Activated CD4-positive, alpha-beta memory T cell treated with anti-CD3 and anti-CD28 coated beads, Interleukin-2, amount 10 ng/mL, durations not matched to agents 7 days and 5 days (primary cell): ENCODE results near the gene TSACC. TPM values are rescaled to one million over a fixed set of nuclear protein-coding genes. Genes with fewer than 3 reads are reported as not detected.

Experiments
- CTCF ChIA-PET: fragments of 350-600 bp; sonication (Branson Sonifier 250); formaldehyde crosslinking; loops from one replicate; lab custom pipeline; 2021; ENCODE audit warnings: antibody characterized with exemption, inconsistent platforms; lab: Charles Lee
- POLR2A ChIA-PET: fragments of 350-600 bp; sonication (Branson Sonifier 250); formaldehyde crosslinking; loops from one replicate; lab custom pipeline; 2021; ENCODE audit warnings: antibody characterized with exemption; lab: Charles Lee
- DNase-seq: peaks from one replicate; pipeline ENCODE4 v3.0.0-alpha.2; 2020
- H3K27ac Mint-ChIP-seq: one replicate; pipeline ENCODE4 v1.8.0; 2021; ENCODE audit warnings: mild to moderate bottlenecking, mixed read lengths
- H3K27me3 Mint-ChIP-seq: one replicate; pipeline ENCODE4 v1.8.0; 2021; ENCODE audit warnings: mixed read lengths
- H3K36me3 Mint-ChIP-seq: one replicate; pipeline ENCODE4 v1.8.0; 2021; ENCODE audit warnings: low read depth, mixed read lengths
- H3K4me1 Mint-ChIP-seq: one replicate; pipeline ENCODE4 v1.8.0; 2021; ENCODE audit warnings: mixed read lengths
- H3K4me3 Mint-ChIP-seq: one replicate; pipeline ENCODE4 v1.8.0; 2021; ENCODE audit warnings: mild to moderate bottlenecking, mixed read lengths
- H3K9me3 Mint-ChIP-seq: one replicate; pipeline ENCODE4 v1.8.0; 2021; ENCODE audit warnings: mixed read lengths
- total RNA-seq, 2 experiments: library from RNA; stranded (reverse); gene quantifications; one replicate each; pipeline ENCODE4 v1.2.3, GENCODE V29; 2021

Gene TSACC
- total RNA-seq, result under 1 TPM in 1 of 2 experiments, not detected in 1; 0.65 TPM

DNA sequence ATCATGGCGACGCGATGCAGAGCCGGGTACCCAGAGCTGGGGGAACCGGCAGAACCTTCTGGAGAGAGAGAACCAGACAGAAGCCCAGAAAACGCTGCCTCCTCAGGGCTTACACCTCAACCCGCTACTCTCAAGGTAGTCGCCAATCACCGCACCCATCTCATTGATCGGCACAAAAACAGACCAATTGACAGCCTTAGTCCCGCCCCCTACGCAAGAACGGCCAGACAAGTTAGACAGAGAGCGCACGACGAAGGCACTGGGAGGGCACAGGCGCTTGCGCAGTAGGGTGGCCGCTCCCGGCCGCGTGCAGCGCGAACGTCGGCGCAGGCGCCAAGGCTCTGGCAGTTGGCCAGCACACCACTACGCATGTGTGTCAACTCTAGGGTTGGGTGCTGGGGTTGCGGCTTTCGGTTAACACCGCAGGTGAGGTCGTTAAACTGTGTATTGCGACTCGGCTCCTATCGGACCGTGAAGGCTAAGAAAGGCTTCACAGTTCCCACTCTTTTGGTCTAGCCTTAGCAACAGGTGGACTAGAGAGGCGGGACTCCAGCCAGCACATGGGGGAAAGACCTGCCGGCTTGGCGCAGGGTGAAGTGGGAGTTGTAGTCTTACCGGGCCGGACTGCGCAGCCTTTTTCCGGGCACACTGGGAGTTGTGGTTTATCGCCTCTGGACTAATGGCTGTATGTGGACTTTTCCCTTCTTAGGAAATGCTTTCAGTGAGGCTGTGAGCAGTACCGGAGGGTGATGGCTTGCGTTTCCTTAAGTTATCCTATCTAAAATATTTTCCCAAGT is at the start of gene TSACC, which contains the start of gene CCT3:
Gene TSACC (plus strand): TSS at position 347 of the 797 bp plus-strand sequence. CDS start 1,232 bp downstream, outside the sequence.
Gene CCT3 (minus strand): TSS at position 113 of the 797 bp plus-strand sequence. CDS start 108 bp downstream, at position 5.
- CTCF ChIA-PET, result interaction anchor here (0.6 to 2.4 kb wide), 8 partner anchors 10 to 242 kb away, joined by 3 to 9 read pairs (median 3); partner anchors contain the start of gene SMG5
- H3K27ac Mint-ChIP-seq, result peak within 1 kb of the TSS; percentile 95
- peak; percentile 99 for DNase-seq
- peak within 1 kb of the TSS; percentile 98 for H3K4me3 Mint-ChIP-seq
- peaks cover 37% of the 10 kb centered on the region for H3K36me3 Mint-ChIP-seq
- peaks cover 39% of the 10 kb centered on the region for H3K4me1 Mint-ChIP-seq
- no peaks in the 10 kb centered on the region for H3K9me3 Mint-ChIP-seq
- POLR2A ChIA-PET, result interaction anchor here (0.8 to 2.0 kb wide), 13 partner anchors 9 to 253 kb away, joined by 3 to 15 read pairs (median 3); partner anchors contain the start of genes NAXE, SLC25A44, SMG5 and TMEM79
- H3K27me3 Mint-ChIP-seq, result peaks cover 2% of the 10 kb centered on the region

DNA sequence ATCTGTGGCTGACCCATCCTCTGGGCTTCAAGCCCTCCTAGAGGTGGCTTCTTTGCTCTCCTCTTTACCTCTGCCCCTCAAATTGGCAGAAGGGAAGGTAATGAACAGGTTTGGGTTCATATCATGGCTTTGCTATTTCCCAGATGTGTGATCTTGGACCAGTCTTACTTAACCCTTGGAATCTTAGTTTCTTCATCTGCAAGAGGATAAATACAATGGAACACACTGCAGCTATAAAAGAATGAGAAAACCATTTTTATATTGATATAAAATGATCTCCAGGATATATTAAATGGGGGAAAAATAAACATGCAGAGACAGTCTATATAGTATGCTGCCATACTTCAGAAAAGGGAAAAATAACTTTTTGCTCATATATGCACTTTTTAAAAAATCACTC is 48.5 kb upstream of the TSACC start:
- H3K4me1 Mint-ChIP-seq, result peaks cover 8% of the 10 kb centered on the region
- H3K4me3 Mint-ChIP-seq, result no peak overlapping the region
- H3K27me3 Mint-ChIP-seq, result no peaks in the 10 kb centered on the region
- POLR2A ChIA-PET, result no interaction called here
- DNase-seq, result no peak
- H3K36me3 Mint-ChIP-seq, result peaks cover 23% of the 10 kb centered on the region
- H3K9me3 Mint-ChIP-seq, result no peaks in the 10 kb centered on the region
- CTCF ChIA-PET, result no interaction called here
- H3K27ac Mint-ChIP-seq, result no peak overlapping the region

DNA sequence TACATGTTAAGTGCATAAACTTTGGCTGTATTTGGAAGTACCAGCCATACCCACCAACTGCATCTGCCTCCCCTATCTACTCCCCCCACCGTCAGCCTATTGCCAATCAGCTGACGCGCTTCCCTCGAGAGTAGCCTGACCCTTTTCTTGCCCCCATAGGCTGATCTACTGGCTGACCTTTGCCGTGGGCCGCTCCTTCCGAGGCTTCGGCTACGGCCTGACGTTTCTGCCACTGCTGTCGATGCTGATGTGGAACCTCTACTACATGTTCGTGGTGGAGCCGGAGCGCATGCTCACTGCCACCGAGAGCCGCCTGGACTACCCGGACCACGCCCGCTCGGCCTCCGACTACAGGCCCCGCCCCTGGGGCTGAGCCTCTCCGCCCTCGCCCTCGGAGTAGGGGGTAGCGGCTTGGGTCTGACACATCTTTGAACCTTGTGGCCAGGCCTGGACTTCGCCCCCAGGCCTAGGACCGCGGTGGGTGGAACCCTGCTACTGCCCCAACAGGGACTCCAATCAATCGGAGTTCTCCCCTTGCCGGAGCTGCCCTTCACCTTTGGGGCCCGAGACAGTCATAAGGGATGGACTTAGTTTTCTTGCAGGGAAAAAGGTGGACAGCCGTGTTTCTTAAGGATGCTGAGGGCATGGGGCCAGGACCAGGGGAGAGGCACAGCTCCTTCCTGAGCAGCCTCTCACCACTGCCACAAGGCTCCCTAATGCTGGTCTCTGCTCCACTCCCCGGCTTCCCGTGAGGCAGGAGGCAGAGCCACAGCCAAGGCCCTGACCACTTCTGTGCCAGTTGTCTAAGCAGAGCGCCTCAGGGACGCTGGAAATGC is 46.9 kb upstream of the TSACC start:
- peaks cover 20% of the 10 kb centered on the region for H3K36me3 Mint-ChIP-seq
- no peak overlapping the region for H3K4me3 Mint-ChIP-seq

GRCh38 chr1:156293098-156293434 is 45.3 kb upstream of the TSACC start:
- ChIA-PET CTCF (no interaction called here), POLR2A (interaction anchor here (3.5 kb wide), 1 partner anchor 10 kb away, joined by 67 read pairs; the partner anchor contains the start of genes SMG5 and TMEM79)
- Mint-ChIP-seq H3K4me1 (peaks cover 19% of the 10 kb centered on the region), H3K27ac (no peak overlapping the region), H3K4me3 (no peak overlapping the region), H3K36me3 (peaks cover 20% of the 10 kb centered on the region), H3K9me3 (no peaks in the 10 kb centered on the region), H3K27me3 (no peaks in the 10 kb centered on the region)
- DNase-seq, result no peak

More for the DNA sequence above, 46.9 kb upstream of the TSACC start:
- ChIA-PET CTCF (no interaction called here), POLR2A (interaction anchor here (0.6 to 1.4 kb wide), 2 partner anchors 8 to 9 kb away, joined by 3 to 5 read pairs; partner anchors contain the start of genes SMG5 and TMEM79)
- no peaks in the 10 kb centered on the region for H3K27me3 Mint-ChIP-seq
- H3K4me1 Mint-ChIP-seq, result peaks cover 19% of the 10 kb centered on the region
- H3K27ac Mint-ChIP-seq, result no peak overlapping the region
- no peak for DNase-seq
- no peaks in the 10 kb centered on the region for H3K9me3 Mint-ChIP-seq

GRCh38 chr1:156293895-156294294 is 44.4 kb upstream of the TSACC start:
- CTCF ChIA-PET, result no interaction called here
- H3K4me3 Mint-ChIP-seq, result no peak overlapping the region
- POLR2A ChIA-PET, result interaction anchor here (0.8 to 3.5 kb wide), 2 partner anchors 11 to 457 kb away, joined by 3 to 67 read pairs; partner anchors contain the start of genes HDGF, SMG5 and TMEM79

DNA sequence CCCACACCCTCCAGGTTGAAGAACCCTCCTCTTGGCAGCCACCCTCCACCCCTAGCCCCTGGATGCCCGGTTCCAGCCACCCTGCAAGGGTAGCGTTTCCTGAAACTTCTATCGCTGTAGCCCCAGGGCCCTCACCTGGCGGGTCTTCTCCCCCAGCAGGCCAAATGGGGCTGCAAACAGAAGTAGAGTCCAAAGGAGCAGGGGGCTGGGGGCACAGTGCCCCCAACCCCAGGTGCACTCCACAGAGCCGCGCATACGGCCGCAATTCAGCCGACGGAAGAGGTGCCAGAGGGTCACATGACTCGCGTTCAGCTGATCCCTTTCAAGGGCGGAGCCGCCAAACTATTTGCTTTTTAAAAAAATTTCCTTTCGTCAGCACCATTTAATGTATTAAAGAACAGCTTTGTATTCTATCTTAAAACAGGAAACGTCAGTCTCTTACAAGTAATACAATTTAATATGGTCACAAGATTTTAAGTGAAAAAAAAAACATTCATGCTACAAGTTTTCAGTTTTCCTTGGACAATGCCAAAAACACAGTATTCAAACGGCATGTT is 42.9 kb upstream of the TSACC start, which contains the start of gene GLMP:
Gene GLMP (minus strand): TSS at position 289 of the 557 bp plus-strand sequence. CDS start 34 bp downstream, at position 255.
- no peaks in the 10 kb centered on the region for H3K9me3 Mint-ChIP-seq
- H3K36me3 Mint-ChIP-seq, result peaks cover 7% of the 10 kb centered on the region
- CTCF ChIA-PET, result interaction anchor here (0.6 to 1.1 kb wide), 2 partner anchors 13 to 22 kb away, joined by 6 to 10 read pairs; partner anchors contain the start of gene SMG5
- H3K4me1 Mint-ChIP-seq, result peaks cover 19% of the 10 kb centered on the region
- no peaks in the 10 kb centered on the region for H3K27me3 Mint-ChIP-seq
- peak within 1 kb of the TSS; percentile 88 for H3K4me3 Mint-ChIP-seq
- DNase-seq, result peak; percentile 74
- peak within 1 kb of the TSS; percentile 77 for H3K27ac Mint-ChIP-seq
- POLR2A ChIA-PET, result interaction anchor here (1.0 to 3.5 kb wide), 4 partner anchors 9 to 16 kb away, joined by 3 to 67 read pairs (median 4); partner anchors contain the start of genes SMG5 and TMEM79

More at GRCh38 chr1:156293895-156294294, 44.4 kb upstream of the TSACC start:
- H3K9me3 Mint-ChIP-seq, result no peaks in the 10 kb centered on the region
- H3K4me1 Mint-ChIP-seq, result peaks cover 19% of the 10 kb centered on the region
- peaks cover 16% of the 10 kb centered on the region for H3K36me3 Mint-ChIP-seq
- H3K27me3 Mint-ChIP-seq, result no peaks in the 10 kb centered on the region
- no peak overlapping the region for H3K27ac Mint-ChIP-seq
- no peak for DNase-seq

- H3K9me3 Mint-ChIP-seq, result no peaks in the 10 kb centered on the region
- H3K4me1 Mint-ChIP-seq, result peaks cover 17% of the 10 kb centered on the region
- no peaks in the 10 kb centered on the region for H3K27me3 Mint-ChIP-seq
- ChIA-PET POLR2A (interaction anchor here (2.2 kb wide), 1 partner anchor 8 kb away, joined by 7 read pairs; no protein-coding TSS in a partner anchor), CTCF (no interaction called here)
- H3K36me3 Mint-ChIP-seq, result no peaks in the 10 kb centered on the region
- H3K4me3 Mint-ChIP-seq, result no peak within 1 kb of the TSS
- H3K27ac Mint-ChIP-seq, result no peak within 1 kb of the TSS
- no peak for DNase-seq
Observed at GRCh38 chr1:156298852-156299357, 39.4 kb upstream of the TSACC start, which contains the start of gene VHLL. TSS of gene VHLL (minus strand) at chr1:156299307. CDS start at chr1:156299189, 118 bp downstream.

GRCh38 chr1:156303241-156303640 is 35.1 kb upstream of the TSACC start:
- Mint-ChIP-seq H3K9me3 (no peaks in the 10 kb centered on the region), H3K4me3 (no peak overlapping the region), H3K27ac (no peak overlapping the region), H3K27me3 (no peaks in the 10 kb centered on the region), H3K36me3 (peaks cover 16% of the 10 kb centered on the region), H3K4me1 (no peaks in the 10 kb centered on the region)
- DNase-seq, result no peak
- ChIA-PET CTCF (interaction anchor here (0.7 to 2.8 kb wide), 4 partner anchors 16 to 239 kb away, joined by 3 to 10 read pairs (median 4); no protein-coding TSS in a partner anchor), POLR2A (interaction anchor here (0.7 kb wide), 1 partner anchor 21 kb away, joined by 3 read pairs; the partner anchor contains the start of gene SMG5)

DNA sequence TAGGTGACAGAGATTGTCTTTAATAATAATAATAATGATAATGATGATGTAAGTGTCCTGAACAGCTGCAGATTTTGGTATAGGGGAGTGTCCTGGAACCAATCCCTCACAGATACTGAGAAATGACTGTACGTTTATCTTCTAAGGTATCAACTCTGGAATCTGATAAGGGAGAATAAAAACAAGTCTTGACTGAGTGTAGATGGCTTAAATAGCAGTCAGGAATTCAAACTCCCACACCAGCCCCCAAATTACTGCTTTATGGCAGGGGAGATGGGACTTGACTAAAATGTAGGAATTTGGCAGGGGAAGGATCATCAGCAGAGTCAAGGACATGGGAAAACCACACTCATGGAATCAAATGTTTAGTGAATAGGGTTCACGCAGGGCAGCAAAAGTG is 33.1 kb upstream of the TSACC start:
- CTCF ChIA-PET, result interaction anchor here (1.2 to 2.8 kb wide), 2 partner anchors 14 to 26 kb away, joined by 3 to 10 read pairs; no protein-coding TSS in a partner anchor
- H3K27ac Mint-ChIP-seq, result no peak overlapping the region
- H3K4me1 Mint-ChIP-seq, result no peaks in the 10 kb centered on the region
- H3K36me3 Mint-ChIP-seq, result peaks cover 29% of the 10 kb centered on the region
- H3K9me3 Mint-ChIP-seq, result no peaks in the 10 kb centered on the region
- no peak overlapping the region for H3K4me3 Mint-ChIP-seq
- no peak for DNase-seq
- H3K27me3 Mint-ChIP-seq, result no peaks in the 10 kb centered on the region
- POLR2A ChIA-PET, result no interaction called here

DNA sequence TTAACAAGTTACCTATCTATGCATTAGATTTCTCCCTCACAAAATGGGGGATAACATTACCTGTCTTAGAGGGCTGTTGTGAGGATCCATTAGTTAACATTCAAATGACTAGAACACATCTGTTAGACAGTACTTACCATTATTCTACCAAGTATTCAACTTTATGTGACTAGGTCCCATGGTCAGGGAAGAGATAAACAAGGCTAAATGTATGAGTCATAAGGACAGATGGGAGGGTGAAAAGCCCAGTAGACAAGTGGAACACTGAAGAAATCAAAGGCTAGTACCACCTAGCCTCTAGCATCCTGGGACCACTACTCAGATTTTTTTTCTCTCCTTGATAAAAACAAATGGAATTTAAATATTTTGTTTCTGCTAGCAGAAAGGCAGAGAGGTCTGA is 30.2 kb upstream of the TSACC start:
- peaks cover 52% of the 10 kb centered on the region for H3K36me3 Mint-ChIP-seq
- no peaks in the 10 kb centered on the region for H3K9me3 Mint-ChIP-seq
- ChIA-PET CTCF (no interaction called here), POLR2A (interaction anchor here (1.9 to 2.4 kb wide), 2 partner anchors 9 to 25 kb away, joined by 7 to 14 read pairs; partner anchors contain the start of genes SMG5, TMEM79 and VHLL)
- H3K27me3 Mint-ChIP-seq, result no peaks in the 10 kb centered on the region
- no peak overlapping the region for H3K4me3 Mint-ChIP-seq
- H3K27ac Mint-ChIP-seq, result no peak overlapping the region
- no peak for DNase-seq
- no peaks in the 10 kb centered on the region for H3K4me1 Mint-ChIP-seq

GRCh38 chr1:156310962-156311361 is 27.4 kb upstream of the TSACC start:
- DNase-seq, result no peak
- no peak overlapping the region for H3K4me3 Mint-ChIP-seq
- no peaks in the 10 kb centered on the region for H3K4me1 Mint-ChIP-seq
- H3K27me3 Mint-ChIP-seq, result no peaks in the 10 kb centered on the region
- no peak overlapping the region for H3K27ac Mint-ChIP-seq
- ChIA-PET POLR2A (interaction anchor here (1.0 to 1.5 kb wide), 2 partner anchors 29 to 146 kb away, joined by 3 to 8 read pairs; partner anchors contain the start of gene SMG5), CTCF (interaction anchor here (1.3 kb wide), 1 partner anchor 8 kb away, joined by 5 read pairs; no protein-coding TSS in a partner anchor)
- peaks cover 66% of the 10 kb centered on the region for H3K36me3 Mint-ChIP-seq
- H3K9me3 Mint-ChIP-seq, result no peaks in the 10 kb centered on the region
